Parathyroid adenoma (tissue), 2 donors: ENCODE measurements around the gene CLASP2.
"Not testable (repeated sequence)": the region's sequence is repeated elsewhere in the genome, so short reads cannot be mapped to it uniquely, and the experiment has no call there.

Experiments
- H2AFZ ChIP-seq: fragments of 300-600 bp; sonication (generic); one replicate; pipeline ENCODE4 v1.7.0; 2017; ENCODE audit warnings: antibody characterized with exemption, mild to moderate bottlenecking
- H3K27ac ChIP-seq: fragments of 300-600 bp; sonication (generic); one replicate; pipeline ENCODE4 v1.7.0; 2017
- H3K27me3 ChIP-seq: fragments of 300-600 bp; sonication (generic); one replicate; pipeline ENCODE4 v1.7.0; 2017; ENCODE audit warnings: low read length; ENCODE audit not compliant: control insufficient read depth, insufficient read depth
- H3K36me3 ChIP-seq: fragments of 300-600 bp; sonication (generic); one replicate; pipeline ENCODE4 v1.7.0; 2017; ENCODE audit warnings: low read length; ENCODE audit not compliant: control insufficient read depth, insufficient read depth
- H3K4me1 ChIP-seq: fragments of 300-600 bp; sonication (generic); one replicate; pipeline ENCODE4 v1.7.0; 2017; ENCODE audit warnings: control low read depth
- H3K4me2 ChIP-seq: fragments of 300-600 bp; sonication (generic); one replicate; pipeline ENCODE4 v1.7.0; 2017; ENCODE audit warnings: low read length
- H3K4me3 ChIP-seq: fragments of 300-600 bp; sonication (generic); one replicate; pipeline ENCODE4 v1.7.0; 2017; ENCODE audit warnings: low read depth, low read length
- H3K79me2 ChIP-seq: fragments of 300-600 bp; sonication (generic); one replicate; pipeline ENCODE4 v1.7.0; 2017; ENCODE audit warnings: control low read depth
- H3K9ac ChIP-seq: fragments of 300-600 bp; sonication (generic); one replicate; pipeline ENCODE4 v1.7.0; 2017; ENCODE audit warnings: mild to moderate bottlenecking
- H3K9me3 ChIP-seq: fragments of 300-600 bp; sonication (generic); one replicate; pipeline ENCODE4 v1.7.0; 2017; ENCODE audit warnings: low read length; ENCODE audit not compliant: control insufficient read depth
- CTCF ChIP-seq: fragments of 300-600 bp; sonication (generic); IDR thresholded peaks from one replicate; pipeline ENCODE4 v1.7.0; 2017; ENCODE audit warnings: antibody characterized with exemption, mild to moderate bottlenecking
- donor health status: primary hyperparathyroidism.

The CLASP2 gene

GRCh38 chr3:33658991-33659848 lies 58.8 kb downstream of the CLASP2 start:
- peaks cover 2% of the 10 kb centered on the region for H3K79me2 ChIP-seq
- no peaks in the 10 kb centered on the region for H3K36me3 ChIP-seq
- H3K27me3 ChIP-seq = no peaks in the 10 kb centered on the region
- H3K9me3 ChIP-seq = no peaks in the 10 kb centered on the region
- H3K9ac ChIP-seq = no peak overlapping the region
- peak overlapping the region; percentile 51 for H3K4me3 ChIP-seq
- H3K4me1 ChIP-seq = peaks cover 18% of the 10 kb centered on the region
- H2AFZ ChIP-seq = peak overlapping the region; percentile 63
- peak overlapping the region; percentile 64 for H3K27ac ChIP-seq
- no peak for TF ChIP-seq CTCF
- peak overlapping the region; percentile 31 for H3K4me2 ChIP-seq

GRCh38 chr3:33658621-33658990 lies 59.4 kb downstream of the CLASP2 start:
- Histone ChIP-seq H3K27ac (peak overlapping the region; percentile 64), H3K4me3 (peak overlapping the region; percentile 51), H3K4me1 (peaks cover 18% of the 10 kb centered on the region), H3K79me2 (peaks cover 2% of the 10 kb centered on the region), H3K9ac (no peak overlapping the region), H2AFZ (peak overlapping the region; percentile 63), H3K4me2 (peak overlapping the region; percentile 31), H3K36me3 (no peaks in the 10 kb centered on the region), H3K27me3 (no peaks in the 10 kb centered on the region), H3K9me3 (no peaks in the 10 kb centered on the region)
- no peak for TF ChIP-seq CTCF

- Histone ChIP-seq H3K36me3 (no peaks in the 10 kb centered on the region), H3K9ac (no peak overlapping the region), H3K4me3 (no peak overlapping the region), H3K27ac (no peak overlapping the region), H3K4me1 (peaks cover 18% of the 10 kb centered on the region), H3K9me3 (no peaks in the 10 kb centered on the region), H3K27me3 (no peaks in the 10 kb centered on the region), H3K79me2 (peaks cover 2% of the 10 kb centered on the region), H2AFZ (peak overlapping the region; percentile 63), H3K4me2 (no peak overlapping the region)
- no peak for TF ChIP-seq CTCF
Measured at GRCh38 chr3:33658039-33658438, 60.0 kb downstream of the CLASP2 start.

- Histone ChIP-seq H3K27ac (no peak overlapping the region), H3K9ac (no peak overlapping the region), H3K36me3 (no peaks in the 10 kb centered on the region), H2AFZ (no peak overlapping the region), H3K79me2 (no peaks in the 10 kb centered on the region), H3K4me2 (no peak overlapping the region), H3K9me3 (no peaks in the 10 kb centered on the region), H3K4me1 (no peaks in the 10 kb centered on the region), H3K4me3 (no peak overlapping the region), H3K27me3 (no peaks in the 10 kb centered on the region)
- no peak for TF ChIP-seq CTCF
Measured at GRCh38 chr3:33652736-33653135, 65.3 kb downstream of the CLASP2 start.

GRCh38 chr3:33651101-33651500 lies 67.0 kb downstream of the CLASP2 start:
- not testable (repeated sequence) for H3K36me3 ChIP-seq, H3K9ac ChIP-seq, H3K27ac ChIP-seq, H3K4me3 ChIP-seq, H3K4me1 ChIP-seq, H3K9me3 ChIP-seq, H3K27me3 ChIP-seq, H2AFZ ChIP-seq, H3K79me2 ChIP-seq, H3K4me2 ChIP-seq
